ENCODE results near the gene RBPJL.

Gene RBPJL

GRCh38 chr20:45359069-45359405 is 52.4 kb downstream of the RBPJL start:
- H3K4me3 ChIP-seq (ENCODE audit: low read depth in 1 of 2, low read length in 2 of 2) = no peak overlapping the region
- H3K36me3 ChIP-seq (ENCODE audit: control insufficient read depth in 1 of 2, insufficient read depth in 2 of 2, low read length in 2 of 2) = no peaks in the 10 kb centered on the region
- H3K27ac ChIP-seq (ENCODE audit: low read depth, low read length) = no peak overlapping the region
- no peak overlapping the region for H3K9ac ChIP-seq (ENCODE audit: low read depth in 1 of 2, low read length in 2 of 2)
- H3K9me3 ChIP-seq (ENCODE audit: control insufficient read depth in 1 of 2, low read length in 2 of 2) = no peaks in the 10 kb centered on the region
- peaks cover 31 to 35% of the 10 kb centered on the region in 2 donors for H3K4me1 ChIP-seq (ENCODE audit: control insufficient read depth in 1 of 2, insufficient read depth in 2 of 2, low read length in 2 of 2)
- H3K27me3 ChIP-seq (ENCODE audit: control insufficient read depth in 1 of 2, insufficient read depth in 2 of 2, low read length in 2 of 2) = no peaks in the 10 kb centered on the region

- Histone ChIP-seq H3K27ac (ENCODE audit: low read depth, low read length) (peak overlapping the region; percentile 13), H3K36me3 (ENCODE audit: control insufficient read depth in 1 of 2, insufficient read depth in 2 of 2, low read length in 2 of 2) (no peaks in the 10 kb centered on the region), H3K4me1 (ENCODE audit: control insufficient read depth in 1 of 2, insufficient read depth in 2 of 2, low read length in 2 of 2) (peaks cover 34 to 37% of the 10 kb centered on the region in 2 donors), H3K9ac (ENCODE audit: low read depth in 1 of 2, low read length in 2 of 2) (no peak overlapping the region), H3K27me3 (ENCODE audit: control insufficient read depth in 1 of 2, insufficient read depth in 2 of 2, low read length in 2 of 2) (no peaks in the 10 kb centered on the region), H3K4me3 (ENCODE audit: low read depth in 1 of 2, low read length in 2 of 2) (no peak overlapping the region), H3K9me3 (ENCODE audit: control insufficient read depth in 1 of 2, low read length in 2 of 2) (no peaks in the 10 kb centered on the region)
These were observed 52.9 kb downstream of the RBPJL start for GRCh38 chr20:45359406-45360148.

GRCh38 chr20:45361793-45362192 is 55.2 kb downstream of the RBPJL start:
- Histone ChIP-seq H3K36me3 (ENCODE audit: control insufficient read depth in 1 of 2, insufficient read depth in 2 of 2, low read length in 2 of 2) (peaks cover 9 to 16% of the 10 kb centered on the region in 2 donors), H3K9me3 (ENCODE audit: control insufficient read depth in 1 of 2, low read length in 2 of 2) (no peaks in the 10 kb centered on the region), H3K27me3 (ENCODE audit: control insufficient read depth in 1 of 2, insufficient read depth in 2 of 2, low read length in 2 of 2) (no peaks in the 10 kb centered on the region), H3K4me1 (ENCODE audit: control insufficient read depth in 1 of 2, insufficient read depth in 2 of 2, low read length in 2 of 2) (peaks cover 27 to 41% of the 10 kb centered on the region in 2 donors), H3K4me3 (ENCODE audit: low read depth in 1 of 2, low read length in 2 of 2) (no peak overlapping the region), H3K9ac (ENCODE audit: low read depth in 1 of 2, low read length in 2 of 2) (no peak overlapping the region), H3K27ac (ENCODE audit: low read depth, low read length) (no peak overlapping the region)

GRCh38 chr20:45362804-45363610 is 56.4 kb downstream of the RBPJL start, which contains the start of gene SYS1:
SYS1 (plus strand) TSS chr20:45363156; CDS start chr20:45363532, 376 bp downstream.
- Histone ChIP-seq H3K27me3 (ENCODE audit: control insufficient read depth in 1 of 2, insufficient read depth in 2 of 2, low read length in 2 of 2) (no peaks in the 10 kb centered on the region), H3K36me3 (ENCODE audit: control insufficient read depth in 1 of 2, insufficient read depth in 2 of 2, low read length in 2 of 2) (peaks cover 19 to 28% of the 10 kb centered on the region in 2 donors), H3K9me3 (ENCODE audit: control insufficient read depth in 1 of 2, low read length in 2 of 2) (no peaks in the 10 kb centered on the region), H3K4me3 (ENCODE audit: low read depth in 1 of 2, low read length in 2 of 2) (peak within 1 kb of the TSS; percentile 85 to 98), H3K27ac (ENCODE audit: low read depth, low read length) (peak within 1 kb of the TSS; percentile 99), H3K9ac (ENCODE audit: low read depth in 1 of 2, low read length in 2 of 2) (peak within 1 kb of the TSS; percentile 83 to 94), H3K4me1 (ENCODE audit: control insufficient read depth in 1 of 2, insufficient read depth in 2 of 2, low read length in 2 of 2) (peaks cover 27 to 45% of the 10 kb centered on the region in 2 donors)

GRCh38 chr20:45363611-45364492 is 57.2 kb downstream of the RBPJL start:
- peaks cover 19 to 47% of the 10 kb centered on the region in 2 donors for H3K4me1 ChIP-seq (ENCODE audit: control insufficient read depth in 1 of 2, insufficient read depth in 2 of 2, low read length in 2 of 2)
- no peaks in the 10 kb centered on the region for H3K27me3 ChIP-seq (ENCODE audit: control insufficient read depth in 1 of 2, insufficient read depth in 2 of 2, low read length in 2 of 2)
- peak overlapping the region; percentile 32 for H3K27ac ChIP-seq (ENCODE audit: low read depth, low read length)
- no peaks in the 10 kb centered on the region for H3K9me3 ChIP-seq (ENCODE audit: control insufficient read depth in 1 of 2, low read length in 2 of 2)
- H3K9ac ChIP-seq (ENCODE audit: low read depth in 1 of 2, low read length in 2 of 2) = peak overlapping the region; percentile 83 to 94
- H3K4me3 ChIP-seq (ENCODE audit: low read depth in 1 of 2, low read length in 2 of 2) = peak overlapping the region; percentile 85 to 98
- peaks cover 27 to 35% of the 10 kb centered on the region in 2 donors for H3K36me3 ChIP-seq (ENCODE audit: control insufficient read depth in 1 of 2, insufficient read depth in 2 of 2, low read length in 2 of 2)

GRCh38 chr20:45365444-45365970 is 58.9 kb downstream of the RBPJL start:
- H3K9me3 ChIP-seq (ENCODE audit: control insufficient read depth in 1 of 2, low read length in 2 of 2) = no peaks in the 10 kb centered on the region
- H3K27me3 ChIP-seq (ENCODE audit: control insufficient read depth in 1 of 2, insufficient read depth in 2 of 2, low read length in 2 of 2) = no peaks in the 10 kb centered on the region
- H3K9ac ChIP-seq (ENCODE audit: low read depth in 1 of 2, low read length in 2 of 2) = no peak overlapping the region
- H3K4me1 ChIP-seq (ENCODE audit: control insufficient read depth in 1 of 2, insufficient read depth in 2 of 2, low read length in 2 of 2) = peaks cover 7 to 44% of the 10 kb centered on the region in 2 donors
- no peak overlapping the region for H3K27ac ChIP-seq (ENCODE audit: low read depth, low read length)
- H3K36me3 ChIP-seq (ENCODE audit: control insufficient read depth in 1 of 2, insufficient read depth in 2 of 2, low read length in 2 of 2) = peaks cover 27 to 35% of the 10 kb centered on the region in 2 donors
- H3K4me3 ChIP-seq (ENCODE audit: low read depth in 1 of 2, low read length in 2 of 2) = no peak overlapping the region

GRCh38 chr20:45366192-45366591 is 59.6 kb downstream of the RBPJL start:
- Histone ChIP-seq H3K4me1 (ENCODE audit: control insufficient read depth in 1 of 2, insufficient read depth in 2 of 2, low read length in 2 of 2) (peaks cover 11 to 46% of the 10 kb centered on the region in 2 donors), H3K36me3 (ENCODE audit: control insufficient read depth in 1 of 2, insufficient read depth in 2 of 2, low read length in 2 of 2) (peaks cover 27 to 35% of the 10 kb centered on the region in 2 donors), H3K27ac (ENCODE audit: low read depth, low read length) (no peak overlapping the region), H3K27me3 (ENCODE audit: control insufficient read depth in 1 of 2, insufficient read depth in 2 of 2, low read length in 2 of 2) (no peaks in the 10 kb centered on the region), H3K9ac (ENCODE audit: low read depth in 1 of 2, low read length in 2 of 2) (no peak overlapping the region), H3K9me3 (ENCODE audit: control insufficient read depth in 1 of 2, low read length in 2 of 2) (no peaks in the 10 kb centered on the region), H3K4me3 (ENCODE audit: low read depth in 1 of 2, low read length in 2 of 2) (no peak overlapping the region)

GRCh38 chr20:45366631-45367030 is 60.0 kb downstream of the RBPJL start:
- Histone ChIP-seq H3K27me3 (ENCODE audit: control insufficient read depth in 1 of 2, insufficient read depth in 2 of 2, low read length in 2 of 2) (no peaks in the 10 kb centered on the region), H3K36me3 (ENCODE audit: control insufficient read depth in 1 of 2, insufficient read depth in 2 of 2, low read length in 2 of 2) (peaks cover 27 to 35% of the 10 kb centered on the region in 2 donors), H3K9ac (ENCODE audit: low read depth in 1 of 2, low read length in 2 of 2) (no peak overlapping the region), H3K4me1 (ENCODE audit: control insufficient read depth in 1 of 2, insufficient read depth in 2 of 2, low read length in 2 of 2) (peaks cover 15 to 49% of the 10 kb centered on the region in 2 donors), H3K27ac (ENCODE audit: low read depth, low read length) (no peak overlapping the region), H3K4me3 (ENCODE audit: low read depth in 1 of 2, low read length in 2 of 2) (no peak overlapping the region), H3K9me3 (ENCODE audit: control insufficient read depth in 1 of 2, low read length in 2 of 2) (no peaks in the 10 kb centered on the region)

GRCh38 chr20:45367126-45367525 is 60.5 kb downstream of the RBPJL start:
- Histone ChIP-seq H3K27ac (ENCODE audit: low read depth, low read length) (no peak overlapping the region), H3K4me1 (ENCODE audit: control insufficient read depth in 1 of 2, insufficient read depth in 2 of 2, low read length in 2 of 2) (peaks cover 15 to 49% of the 10 kb centered on the region in 2 donors), H3K36me3 (ENCODE audit: control insufficient read depth in 1 of 2, insufficient read depth in 2 of 2, low read length in 2 of 2) (peaks cover 27 to 35% of the 10 kb centered on the region in 2 donors)

More at GRCh38 chr20:45367126-45367525, 60.5 kb downstream of the RBPJL start:
- no peaks in the 10 kb centered on the region for H3K9me3 ChIP-seq (ENCODE audit: control insufficient read depth in 1 of 2, low read length in 2 of 2)
- H3K27me3 ChIP-seq (ENCODE audit: control insufficient read depth in 1 of 2, insufficient read depth in 2 of 2, low read length in 2 of 2) = no peaks in the 10 kb centered on the region
- no peak overlapping the region for H3K9ac ChIP-seq (ENCODE audit: low read depth in 1 of 2, low read length in 2 of 2)
- H3K4me3 ChIP-seq (ENCODE audit: low read depth in 1 of 2, low read length in 2 of 2) = no peak overlapping the region

Data from duodenal mucosa (tissue), 2 donors.